Keratinocyte (primary cell): ENCODE measurements around the gene HIVEP2. TPM values are rescaled to one million over a fixed set of nuclear protein-coding genes. Genes with fewer than 3 reads are reported as not detected.

Experiments used
- DNase-seq: peaks from one replicate; pipeline ENCODE4 v3.0.0-alpha.2; 2011; ENCODE audit warnings: low read depth, missing footprints, low spot score
- FAIRE-seq: peaks from 2 replicates; lab custom pipeline; 2011; peaks lifted over from hg19 to GRCh38; lab: Jason Lieb, UNC
- H2AFZ ChIP-seq: 2 replicates; pipeline ENCODE4 v1.6.0; 2012; ENCODE audit warnings: low read length, control low read depth, inconsistent platforms; ENCODE audit not compliant: control insufficient read depth
- H3K27ac ChIP-seq: 2 replicates; pipeline ENCODE4 v1.5.1; 2011; ENCODE audit warnings: low read length; ENCODE audit not compliant: control insufficient read depth, insufficient read depth
- H3K27me3 ChIP-seq: 3 replicates; pipeline ENCODE4 v1.6.0; 2011; ENCODE audit warnings: low read length; ENCODE audit not compliant: control insufficient read depth, insufficient read depth; ENCODE audit errors: extremely low read depth
- H3K36me3 ChIP-seq, 2 experiments: 2 replicates in 1 of 2; 3 replicates in 1 of 2; pipeline ENCODE4 v1.5.1; 2011; ENCODE audit warnings: low read length in 2 of 2, mild to moderate bottlenecking in 1 of 2; ENCODE audit not compliant: control insufficient read depth in 2 of 2, insufficient read depth in 2 of 2; ENCODE audit errors: extremely low read depth in 1 of 2
- H3K4me1 ChIP-seq: 3 replicates; pipeline ENCODE4 v1.5.1; 2011; ENCODE audit warnings: low read length; ENCODE audit not compliant: control insufficient read depth, insufficient read depth; ENCODE audit errors: extremely low read depth
- H3K4me2 ChIP-seq: 3 replicates; pipeline ENCODE4 v1.6.0; 2011; ENCODE audit warnings: low read depth, low read length; ENCODE audit not compliant: control insufficient read depth, insufficient read depth; ENCODE audit errors: extremely low read depth
- H3K4me3 ChIP-seq, 3 experiments: fragments of 200-600 bp in 1 of 3; sonication (generic) in 1 of 3; 2 replicates in 2 of 3; 3 replicates in 1 of 3; pipeline ENCODE4 v1.5.1; 2011 to 2016; ENCODE audit warnings: low read length in 3 of 3, mild to moderate bottlenecking in 3 of 3, control low read depth in 2 of 3, inconsistent platforms in 1 of 3, low read depth in 1 of 3, mixed read lengths in 1 of 3, mixed run types in 1 of 3, moderate library complexity in 1 of 3; ENCODE audit not compliant: control insufficient read depth in 2 of 3, insufficient read depth in 2 of 3; ENCODE audit errors: extremely low read depth in 1 of 3
- H3K79me2 ChIP-seq: 2 replicates; pipeline ENCODE4 v1.6.0; 2012; ENCODE audit warnings: low read length; ENCODE audit not compliant: control insufficient read depth, insufficient read depth
- H3K9ac ChIP-seq: 3 replicates; pipeline ENCODE4 v1.6.0; 2011; ENCODE audit warnings: low read length; ENCODE audit not compliant: control insufficient read depth, insufficient read depth; ENCODE audit errors: extremely low read depth
- H3K9me1 ChIP-seq: 3 replicates; pipeline ENCODE4 v1.6.0; 2011; ENCODE audit warnings: low read length; ENCODE audit not compliant: control insufficient read depth, insufficient read depth; ENCODE audit errors: extremely low read depth
- H3K9me3 ChIP-seq: 2 replicates; pipeline ENCODE4 v1.5.1; 2012; ENCODE audit warnings: low read depth, low read length; ENCODE audit not compliant: control insufficient read depth
- H4K20me1 ChIP-seq: 3 replicates; pipeline ENCODE4 v1.6.0; 2011; ENCODE audit warnings: low read length; ENCODE audit not compliant: control insufficient read depth, insufficient read depth; ENCODE audit errors: extremely low read depth
- CTCF ChIP-seq, 3 experiments: IDR thresholded peaks in 1 of 3; conservative IDR thresholded peaks in 1 of 3; optimal IDR thresholded peaks in 1 of 3; 2 replicates in 2 of 3; 3 replicates in 1 of 3; pipeline versions ENCODE3 to v1.5.1; 2011; ENCODE audit warnings: low read length in 3 of 3, mild to moderate bottlenecking in 3 of 3, moderate library complexity in 2 of 3, control low read depth in 1 of 3, inconsistent platforms in 1 of 3; ENCODE audit not compliant: insufficient read depth in 2 of 3; ENCODE audit errors: extremely low read depth in 1 of 3
- EZH2 ChIP-seq: IDR thresholded peaks from one replicate; pipeline ENCODE4 v1.6.1; 2012; ENCODE audit warnings: inconsistent platforms, mild to moderate bottlenecking, low read length, moderate library complexity
- dilution Hi-C: fragments of 300-500 bp; cut with MboI; formaldehyde crosslinking; loops from one replicate; pipeline ENCODE4 v1.7.0; 2020; ENCODE audit warnings: low sequenced_read_pairs; ENCODE audit not compliant: extremely low pct_ligation_motif_present
- polyA plus RNA-seq, 5 experiments: library from polyadenylated mRNA; depleted of rRNA in 3 of 5; stranded (reverse) in 3 of 5; stranded (forward) in 1 of 5; unstranded in 1 of 5; fragments of >200 nt; gene quantifications; 1 replicate in 1 of 5; 2 replicates in 3 of 5; 3 replicates in 1 of 5; pipeline versions ENCODE4 v1.2.1 to v1.2.3, GENCODE V29; 2011 to 2012; ENCODE audit warnings: missing spikeins in 2 of 5, low read depth in 1 of 5, low replicate concordance in 1 of 5

HIVEP2 gene
- polyA plus RNA-seq, 1 donor (not counting 4 experiments of a cell fraction or from before 2014, with no cell fraction given), result 8.9 TPM

- DNase-seq (no peak), FAIRE-seq (peak; percentile 5)
- peaks cover 8% of the 10 kb centered on the region for H3K4me1 ChIP-seq
- peaks cover 1 to 3% of the 10 kb centered on the region in 2 experiments for H3K36me3 ChIP-seq
- dilution Hi-C loops, result no loop called here
- no peaks in the 10 kb centered on the region for H4K20me1 ChIP-seq
- no peak overlapping the region for H3K4me3 ChIP-seq
- H3K9me1 ChIP-seq, result no peaks in the 10 kb centered on the region
- H3K27me3 ChIP-seq, result no peaks in the 10 kb centered on the region
- H2AFZ ChIP-seq, result no peak overlapping the region
- H3K4me2 ChIP-seq, result no peak overlapping the region
- no peak overlapping the region for H3K27ac ChIP-seq
- no peak for TF ChIP-seq EZH2
- TF ChIP-seq CTCF (optimal IDR thresholded peaks at IDR 0.05 in 1 of 3, IDR thresholded peaks at IDR 0.05 in 1 of 3, conservative IDR thresholded peaks at IDR 0.05 in 1 of 3; ENCODE audit: extremely low read depth in 1 of 3, insufficient read depth in 2 of 3, low read length in 3 of 3), result no peak
- no peaks in the 10 kb centered on the region for H3K9me3 ChIP-seq
- no peak overlapping the region for H3K9ac ChIP-seq
- H3K79me2 ChIP-seq, result peaks cover 23% of the 10 kb centered on the region
Measured at GRCh38 chr6:142880201-142880600, 64.8 kb downstream of the HIVEP2 start.

- Histone ChIP-seq H3K27ac (no peak overlapping the region), H3K9me3 (no peaks in the 10 kb centered on the region), H3K36me3 (peaks cover 1 to 3% of the 10 kb centered on the region in 2 experiments), H4K20me1 (no peaks in the 10 kb centered on the region), H3K4me1 (peaks cover 7% of the 10 kb centered on the region), H3K27me3 (no peaks in the 10 kb centered on the region), H3K9ac (no peak overlapping the region), H3K79me2 (peaks cover 24% of the 10 kb centered on the region), H2AFZ (no peak overlapping the region), H3K9me1 (no peaks in the 10 kb centered on the region), H3K4me3 (no peak overlapping the region), H3K4me2 (no peak overlapping the region)
- TF ChIP-seq EZH2, result no peak
- TF ChIP-seq CTCF (optimal IDR thresholded peaks at IDR 0.05 in 1 of 3, IDR thresholded peaks at IDR 0.05 in 1 of 3, conservative IDR thresholded peaks at IDR 0.05 in 1 of 3; ENCODE audit: extremely low read depth in 1 of 3, insufficient read depth in 2 of 3, low read length in 3 of 3), result no peak
- FAIRE-seq (no peak), DNase-seq (no peak)
- dilution Hi-C loops, result no loop called here
Measured at GRCh38 chr6:142879527-142879926, 65.4 kb downstream of the HIVEP2 start.
